MM.1S (cell line): Measurements from ENCODE around the gene FBF1.
"Not testable (repeated sequence)": the region's sequence is repeated elsewhere in the genome, so short reads cannot be mapped to it uniquely, and the experiment has no call there.

Source experiments
- CTCF ChIP-seq: fragments of 300-600 bp; sonication (generic); IDR thresholded peaks from 2 replicates; pipeline ENCODE4 v1.5.1; 2016; ENCODE audit warnings: antibody characterized with exemption, low read length, mixed read lengths
- EZH2 ChIP-seq: fragments of 300-600 bp; sonication (generic); optimal IDR thresholded peaks from 2 replicates; pipeline ENCODE3; 2017; ENCODE audit warnings: low read depth, mild to moderate bottlenecking, antibody characterized with exemption, low read length, mixed read lengths
- EZH2phosphoT487 ChIP-seq: fragments of 300-600 bp; sonication (generic); IDR thresholded peaks from 2 replicates; pipeline ENCODE4 v1.6.1; 2018; ENCODE audit warnings: antibody characterized with exemption, low read length

DNA sequence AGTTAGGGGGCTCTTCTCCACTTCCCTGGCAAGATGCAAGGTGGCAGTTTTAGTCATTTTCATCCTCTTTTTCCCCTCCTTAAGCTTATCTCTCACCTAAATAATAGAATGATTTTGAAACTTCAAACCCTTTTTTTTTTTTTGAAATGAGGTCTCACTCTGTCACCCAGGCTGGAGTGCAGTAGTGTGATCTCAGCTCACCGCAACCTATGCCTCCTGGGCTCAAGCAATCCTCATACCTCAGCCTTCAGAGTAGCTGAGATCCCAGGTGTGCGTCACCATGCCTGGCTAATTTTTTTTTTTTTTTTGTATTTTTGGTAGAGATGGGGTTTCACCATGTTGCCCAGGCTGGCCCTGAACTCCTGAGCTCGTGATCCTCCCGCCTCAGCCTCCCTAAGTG is 76.0 kb downstream of the FBF1 start:
- not testable (repeated sequence) for TF ChIP-seq EZH2phosphoT487, EZH2, CTCF
